Mesenchymal stem cell (in vitro differentiated cells and primary cell): Measurements from ENCODE around the gene KCNG4.

ENCODE experiments used
- DNase-seq: peaks from one replicate; pipeline ENCODE4 v3.0.0-alpha.2; 2013
- H2AFZ ChIP-seq: one replicate; pipeline ENCODE4 v1.6.1; 2013; ENCODE audit warnings: low read depth, mild to moderate bottlenecking, control low read depth, inconsistent platforms, low read length, moderate library complexity
- H2AK5ac ChIP-seq: 2 replicates; pipeline ENCODE4 v1.6.1; 2013; ENCODE audit warnings: low read length, moderate library complexity, mild to moderate bottlenecking, inconsistent platforms; ENCODE audit not compliant: severe bottlenecking
- H2BK120ac ChIP-seq: one replicate; pipeline ENCODE4 v1.6.1; 2013; ENCODE audit warnings: low read depth, mild to moderate bottlenecking, inconsistent platforms, low read length, moderate library complexity
- H2BK12ac ChIP-seq, 2 experiments: one replicate each; pipeline ENCODE4 v1.6.1; 2013; ENCODE audit warnings: inconsistent platforms in 2 of 2, low read length in 2 of 2, mild to moderate bottlenecking in 2 of 2, moderate library complexity in 2 of 2, control low read depth in 1 of 2
- H2BK15ac ChIP-seq: one replicate; pipeline ENCODE4 v1.6.1; 2013; ENCODE audit warnings: mild to moderate bottlenecking, low read depth, inconsistent platforms; ENCODE audit not compliant: poor library complexity, severe bottlenecking
- H2BK5ac ChIP-seq: 2 replicates; pipeline ENCODE4 v1.6.1; 2013; ENCODE audit warnings: low read depth, mild to moderate bottlenecking, low read length, control low read depth, inconsistent platforms; ENCODE audit not compliant: poor library complexity, severe bottlenecking
- H3K14ac ChIP-seq, 2 experiments: one replicate each; pipeline ENCODE4 v1.6.1; 2013; ENCODE audit warnings: inconsistent platforms in 2 of 2, low read length in 2 of 2, control low read depth in 1 of 2, mild to moderate bottlenecking in 1 of 2, moderate library complexity in 1 of 2
- H3K18ac ChIP-seq, 2 experiments: one replicate each; pipeline ENCODE4 v1.6.1; 2013; ENCODE audit warnings: inconsistent platforms in 2 of 2, low read length in 2 of 2, control low read depth in 1 of 2, low read depth in 1 of 2, mild to moderate bottlenecking in 1 of 2
- H3K23ac ChIP-seq, 2 experiments: one replicate each; pipeline ENCODE4 v1.6.1; 2013; ENCODE audit warnings: inconsistent platforms in 2 of 2, low read length in 2 of 2, mild to moderate bottlenecking in 2 of 2, moderate library complexity in 2 of 2, control low read depth in 1 of 2
- H3K27ac ChIP-seq: 2 replicates; pipeline ENCODE4 v1.5.1; 2013; ENCODE audit warnings: mild to moderate bottlenecking, moderate library complexity, low read length, control low read depth, inconsistent platforms; ENCODE audit not compliant: poor library complexity, severe bottlenecking
- H3K27me3 ChIP-seq, 2 experiments: 2 replicates each; pipeline versions ENCODE4 v1.6.1 to v1.7.0; 2013; ENCODE audit warnings: low read length in 2 of 2, mild to moderate bottlenecking in 2 of 2, moderate library complexity in 2 of 2, control low read depth in 1 of 2, inconsistent platforms in 1 of 2; ENCODE audit not compliant: control insufficient read depth in 1 of 2, insufficient read depth in 1 of 2
- H3K36me3 ChIP-seq, 2 experiments: 2 replicates each; pipeline versions ENCODE4 v1.6.1 to v1.7.0; 2013; ENCODE audit warnings: low read length in 2 of 2, control low read depth in 1 of 2, inconsistent platforms in 1 of 2, low read depth in 1 of 2, mild to moderate bottlenecking in 1 of 2; ENCODE audit not compliant: insufficient read depth in 2 of 2, control insufficient read depth in 1 of 2
- H3K4ac ChIP-seq, 2 experiments: one replicate each; pipeline ENCODE4 v1.6.1; 2013; ENCODE audit warnings: inconsistent platforms in 2 of 2, low read length in 2 of 2, mild to moderate bottlenecking in 2 of 2, moderate library complexity in 2 of 2, control low read depth in 1 of 2, low read depth in 1 of 2
- H3K4me1 ChIP-seq: 2 replicates; pipeline ENCODE4 v1.6.1; 2013; ENCODE audit warnings: low read depth, low read length, control low read depth; ENCODE audit not compliant: control insufficient read depth, insufficient read depth
- H3K4me2 ChIP-seq: 2 replicates; pipeline ENCODE4 v1.6.1; 2013; ENCODE audit warnings: low read length, mild to moderate bottlenecking, inconsistent platforms; ENCODE audit not compliant: poor library complexity, severe bottlenecking
- H3K4me3 ChIP-seq, 2 experiments: 2 replicates each; pipeline versions ENCODE4 v1.5.1 to v1.7.0; 2013; ENCODE audit warnings: low read length in 2 of 2, mild to moderate bottlenecking in 2 of 2, control low read depth in 1 of 2, low read depth in 1 of 2; ENCODE audit not compliant: insufficient read depth in 1 of 2
- H3K79me1 ChIP-seq: replicated peaks from 2 replicates; pipeline ENCODE4 v1.6.1; 2013; ENCODE audit warnings: mild to moderate bottlenecking, control low read depth, low read length, inconsistent platforms; ENCODE audit not compliant: poor library complexity, severe bottlenecking
- H3K9ac ChIP-seq: 2 replicates; pipeline ENCODE4 v1.7.0; 2013; ENCODE audit warnings: mild to moderate bottlenecking, low read length, moderate library complexity
- H3K9me3 ChIP-seq: 2 replicates; pipeline ENCODE4 v1.7.0; 2013; ENCODE audit warnings: mild to moderate bottlenecking, low read length; ENCODE audit not compliant: control insufficient read depth
- H4K8ac ChIP-seq: one replicate; pipeline ENCODE4 v1.6.1; 2013; ENCODE audit warnings: inconsistent platforms, mild to moderate bottlenecking, low read length, moderate library complexity
- H4K91ac ChIP-seq: one replicate; pipeline ENCODE4 v1.6.1; 2013; ENCODE audit warnings: mild to moderate bottlenecking, low read length, inconsistent platforms
- WGBS: methylation state at CpG from one replicate; pipeline ENCODE4 v1.1.7; 2013; ENCODE audit warnings: mixed read lengths; 5-methylcytosine and 5-hydroxymethylcytosine counted together

KCNG4 gene

GRCh38 chr16:84194470-84195200 is 45.2 kb downstream of the KCNG4 start:
- DNase-seq, result no peak
- Histone ChIP-seq H3K79me1 (no peaks in the 10 kb centered on the region), H3K23ac (no peak overlapping the region), H2BK12ac (no peak overlapping the region), H3K9ac (no peak overlapping the region), H3K4ac (no peak overlapping the region), H2BK120ac (no peak overlapping the region), H3K27me3 (peaks cover 26 to 56% of the 10 kb centered on the region in 2 experiments), H2AK5ac (no peak overlapping the region), H3K36me3 (peaks cover 0 to 2% of the 10 kb centered on the region in 2 experiments), H4K91ac (no peak overlapping the region), H2BK15ac (no peak overlapping the region), H3K9me3 (no peaks in the 10 kb centered on the region), H3K4me3 (no peak overlapping the region), H3K4me1 (peaks cover 8% of the 10 kb centered on the region), H4K8ac (no peak overlapping the region), H3K14ac (no peak overlapping the region), H2BK5ac (no peak overlapping the region), H3K27ac (no peak overlapping the region), H3K18ac (no peak overlapping the region), H2AFZ (no peak overlapping the region), H3K4me2 (no peak overlapping the region)
- WGBS, result 88% methylated on average over 34 of the region's 34 CpGs

DNA sequence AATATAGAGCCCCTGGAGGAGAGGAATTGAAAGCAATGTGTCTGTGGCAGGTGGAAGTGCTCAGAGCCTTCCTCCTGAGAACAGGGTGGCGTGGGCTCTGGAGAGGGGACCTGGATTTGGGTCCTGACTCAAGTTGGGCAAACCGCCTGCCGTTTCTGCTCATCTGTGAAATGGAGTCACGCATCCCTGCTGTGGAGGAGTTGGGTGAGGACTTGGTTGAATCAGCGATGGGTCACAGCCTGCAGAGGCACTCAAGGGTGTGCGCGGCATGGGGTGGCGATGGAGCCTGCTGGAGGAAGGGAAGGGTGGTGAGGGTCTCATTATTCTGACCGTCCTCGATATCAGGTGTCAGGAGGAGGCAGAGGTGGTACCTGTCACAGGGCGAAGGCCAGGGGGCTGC is 45.8 kb downstream of the KCNG4 start:
- H3K4me3 ChIP-seq, result no peak overlapping the region
- H3K4me2 ChIP-seq, result no peak overlapping the region
- no peak overlapping the region for H2AK5ac ChIP-seq
- no peak for DNase-seq
- no peak overlapping the region for H4K8ac ChIP-seq
- no peak overlapping the region for H2BK15ac ChIP-seq
- H2BK120ac ChIP-seq, result no peak overlapping the region
- H3K9me3 ChIP-seq, result no peaks in the 10 kb centered on the region
- no peak overlapping the region for H2BK5ac ChIP-seq
- no peak overlapping the region for H4K91ac ChIP-seq
- peaks cover 8% of the 10 kb centered on the region for H3K4me1 ChIP-seq
- H3K79me1 ChIP-seq, result no peaks in the 10 kb centered on the region
- no peak overlapping the region for H3K4ac ChIP-seq
- no peak overlapping the region for H3K18ac ChIP-seq
- no peak overlapping the region for H3K9ac ChIP-seq
- no peak overlapping the region for H2BK12ac ChIP-seq
- 90% methylated on average over 11 of the region's 11 CpGs for WGBS
- H3K36me3 ChIP-seq, result peaks cover 0 to 2% of the 10 kb centered on the region in 2 experiments
- H3K27ac ChIP-seq, result no peak overlapping the region
- H3K23ac ChIP-seq, result no peak overlapping the region
- H2AFZ ChIP-seq, result no peak overlapping the region
- H3K14ac ChIP-seq, result no peak overlapping the region
- peaks cover 23 to 50% of the 10 kb centered on the region in 2 experiments for H3K27me3 ChIP-seq

DNA sequence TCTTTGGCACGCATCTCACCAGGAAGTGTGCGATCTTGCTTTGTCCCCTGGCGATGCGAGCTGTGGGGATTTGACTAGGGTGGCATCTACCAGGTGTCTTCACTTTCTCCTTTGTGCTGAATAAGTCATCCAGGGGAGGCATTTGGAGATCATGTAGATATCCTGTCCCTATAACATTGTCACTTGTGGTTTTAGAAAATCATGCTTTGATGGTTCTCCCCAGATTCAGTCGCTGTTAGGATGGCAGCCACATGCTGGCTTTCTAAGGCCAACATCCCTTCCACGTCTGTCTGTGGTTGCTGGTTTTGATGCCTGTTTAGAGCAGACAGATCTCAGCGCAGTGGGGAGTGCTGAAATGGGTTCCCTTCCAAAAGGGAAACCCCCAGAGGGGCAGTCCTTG is 46.3 kb downstream of the KCNG4 start:
- no peak overlapping the region for H4K8ac ChIP-seq
- H3K9ac ChIP-seq, result no peak overlapping the region
- H2AK5ac ChIP-seq, result no peak overlapping the region
- H3K4me1 ChIP-seq, result peaks cover 4% of the 10 kb centered on the region
- no peak overlapping the region for H3K4me2 ChIP-seq
- no peak overlapping the region for H3K14ac ChIP-seq
- H3K4me3 ChIP-seq, result no peak overlapping the region
- 85% methylated on average over 7 of the region's 7 CpGs for WGBS
- no peak overlapping the region for H2BK15ac ChIP-seq
- no peak overlapping the region for H3K4ac ChIP-seq
- no peak for DNase-seq
- no peak overlapping the region for H3K27ac ChIP-seq
- H2BK12ac ChIP-seq, result no peak overlapping the region
- H2BK5ac ChIP-seq, result no peak overlapping the region
- peaks cover 0 to 2% of the 10 kb centered on the region in 2 experiments for H3K36me3 ChIP-seq
- no peak overlapping the region for H2BK120ac ChIP-seq
- no peaks in the 10 kb centered on the region for H3K79me1 ChIP-seq
- no peak overlapping the region for H3K23ac ChIP-seq
- H4K91ac ChIP-seq, result no peak overlapping the region
- H3K27me3 ChIP-seq, result peaks cover 20 to 47% of the 10 kb centered on the region in 2 experiments
- no peak overlapping the region for H3K18ac ChIP-seq
- H2AFZ ChIP-seq, result no peak overlapping the region
- no peaks in the 10 kb centered on the region for H3K9me3 ChIP-seq

DNA sequence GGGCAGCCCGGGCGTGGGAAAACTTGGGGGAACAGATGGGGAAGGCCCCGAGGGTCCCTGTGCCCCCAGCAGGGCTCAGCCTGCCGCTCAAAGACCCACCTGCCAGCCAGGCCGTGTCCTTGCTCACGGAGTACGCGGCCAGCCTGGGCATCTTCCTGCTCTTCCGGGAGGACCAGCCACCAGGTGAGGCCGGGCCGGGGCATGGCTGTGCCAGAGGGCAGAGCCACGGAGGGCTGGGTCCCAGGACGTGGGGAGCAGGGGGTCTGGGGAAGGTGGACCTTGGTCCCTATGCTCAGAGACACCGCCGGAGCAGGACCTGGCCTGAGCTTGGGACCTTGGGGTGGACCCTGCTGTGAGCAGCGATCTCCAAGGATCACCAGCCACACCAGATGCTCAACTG is 48.3 kb downstream of the KCNG4 start:
- H4K91ac ChIP-seq, result no peak overlapping the region
- no peak for DNase-seq

More for the DNA sequence above, 48.3 kb downstream of the KCNG4 start:
- Histone ChIP-seq H2BK5ac (no peak overlapping the region), H3K4me1 (peaks cover 3% of the 10 kb centered on the region), H3K4me3 (no peak overlapping the region), H3K4me2 (no peak overlapping the region), H3K79me1 (peaks cover 3% of the 10 kb centered on the region), H3K14ac (no peak overlapping the region), H3K4ac (no peak overlapping the region), H3K18ac (no peak overlapping the region), H3K27me3 (peaks cover 17 to 34% of the 10 kb centered on the region in 2 experiments), H2BK120ac (no peak overlapping the region), H3K36me3 (peaks cover 0 to 2% of the 10 kb centered on the region in 2 experiments), H3K27ac (no peak overlapping the region), H3K9ac (no peak overlapping the region), H2BK12ac (no peak overlapping the region), H2BK15ac (no peak overlapping the region), H3K9me3 (no peaks in the 10 kb centered on the region), H4K8ac (no peak overlapping the region), H2AFZ (no peak overlapping the region), H2AK5ac (no peak overlapping the region), H3K23ac (no peak overlapping the region)
- WGBS, result 90% methylated on average over 16 of the region's 16 CpGs
